ENCODE results near the gene XXYLT1. TPM values are rescaled to one million over a fixed set of nuclear protein-coding genes. Genes with fewer than 3 reads are reported as not detected.

The XXYLT1 gene
- total and polyA plus RNA-seq, 2 of the 4 experiments (the other 2 are of a cell fraction) = 14.7 to 18.1 TPM

- TF ChIP-seq RCOR1 (IDR thresholded peaks at IDR 0.05; ENCODE audit: insufficient replicate concordance, low read length) = no peak
These were observed 174.3 kb downstream of the XXYLT1 start (continued) for GRCh38 chr3:195096484-195097330.

- H3K4me3 ChIP-seq (ENCODE audit: insufficient read depth, low read depth, low read length) = no peak overlapping the region
- DNase-seq = no peak
- dilution Hi-C loops (cut with HindIII; ENCODE audit: low sequenced_read_pairs, unreplicated experiment) (no loop called here), in situ Hi-C loops (cut with MboI; ENCODE audit: low sequenced_read_pairs) (no loop called here), intact Hi-C loops (cut with micrococcal nuclease) (no loop called here)
- no peak overlapping the region for H2AFZ ChIP-seq (replicated peaks; ENCODE audit: low read length, poor library complexity)
- no peaks in the 10 kb centered on the region for H4K20me1 ChIP-seq (ENCODE audit: insufficient read depth, low read length)
- no peak overlapping the region for H3K18ac ChIP-seq (ENCODE audit: low read depth, low read length)
- BruUV-seq (replicated peaks) = no TSS peak
- no peak overlapping the region for H3K14ac ChIP-seq (replicated peaks; ENCODE audit: low read depth, low read length)
- H2BK15ac ChIP-seq (ENCODE audit: low read depth, low read length) = no peak overlapping the region
- H3K9me1 ChIP-seq (ENCODE audit: insufficient read depth, low read length) = peaks cover 24% of the 10 kb centered on the region
- H3K56ac ChIP-seq (ENCODE audit: extremely low read depth, insufficient read depth, low read length) = no peak overlapping the region
- no peak overlapping the region for H3K23ac ChIP-seq (ENCODE audit: low read depth, low read length)
- ChIA-PET POLR2A (ENCODE audit: unreplicated experiment) (no interaction called here), CTCF (no interaction called here)
- H3K4me1 ChIP-seq (ENCODE audit: control insufficient read depth, insufficient read depth, low read length) = peaks cover 7% of the 10 kb centered on the region
- no peak overlapping the region; the same call in 1 of the 2 replicates for H3K4ac ChIP-seq (ENCODE audit: low read depth, low read length)
- ATAC-seq (ENCODE audit: low read depth) = no peak
- no peak overlapping the region for H3K9ac ChIP-seq (ENCODE audit: low read depth, low read length)
- H2BK20ac ChIP-seq (ENCODE audit: low read depth, low read length) = no peak overlapping the region
- 96% methylated on average over 6 of the region's 11 CpGs; no CpG with 5 or more reads in 1 of the 2 experiments for WGBS, 2 experiments (ENCODE audit: extremely low coverage in 2 of 2, insufficient read length in 1 of 2)
- no peak overlapping the region for H2BK5ac ChIP-seq (ENCODE audit: low read depth, low read length, poor library complexity, severe bottlenecking)
- H2BK120ac ChIP-seq (ENCODE audit: low read depth, low read length) = no peak overlapping the region
- no peak overlapping the region for H4K8ac ChIP-seq (ENCODE audit: low read depth in 2 of 2, low read length in 2 of 2)
- TF ChIP-seq NFE2L2 (IDR thresholded peaks at IDR 0.05; ENCODE audit: low read depth, low read length) = no peak
- H3K27ac ChIP-seq (ENCODE audit: insufficient read depth, low read length) = no peak overlapping the region
- H2AK5ac ChIP-seq (ENCODE audit: low read depth, low read length) = peak overlapping the region; percentile 35; the same call in 1 of the 2 replicates
- no peak overlapping the region for H3K4me2 ChIP-seq (ENCODE audit: low read depth, low read length)
- H3K79me1 ChIP-seq (ENCODE audit: low read depth in 1 of 2, low read length in 2 of 2) = peaks cover 11 to 16% of the 10 kb centered on the region in 2 experiments; a peak in 2 of 4 replicates
- no peak overlapping the region for H2AK9ac ChIP-seq (replicated peaks; ENCODE audit: low read depth, low read length, poor library complexity)
- H4K5ac ChIP-seq (ENCODE audit: low read depth, low read length) = no peak overlapping the region
- no peaks in the 10 kb centered on the region for H3K27me3 ChIP-seq (ENCODE audit: control insufficient read depth, insufficient read depth, low read length)
- H4K91ac ChIP-seq (ENCODE audit: insufficient read depth, low read depth, low read length) = no peak overlapping the region
- H3K36me3 ChIP-seq (ENCODE audit: control insufficient read depth, insufficient read depth, low read length) = no peaks in the 10 kb centered on the region
- H3K9me3 ChIP-seq (ENCODE audit: control insufficient read depth, insufficient read depth, low read length) = no peaks in the 10 kb centered on the region
These were observed 174.9 kb downstream of the XXYLT1 start for GRCh38 chr3:195096053-195096452.

Measured in IMR-90 (cell line).